ENCODE results near the gene TRIM31.

GRCh38 chr6:30130887-30131862 is 18.3 kb upstream of the TRIM31 start:
- TF ChIP-seq FOXM1 (IDR thresholded peaks at IDR 0.05; ENCODE audit: low read depth), result no peak
- TF ChIP-seq, protein P1, sequence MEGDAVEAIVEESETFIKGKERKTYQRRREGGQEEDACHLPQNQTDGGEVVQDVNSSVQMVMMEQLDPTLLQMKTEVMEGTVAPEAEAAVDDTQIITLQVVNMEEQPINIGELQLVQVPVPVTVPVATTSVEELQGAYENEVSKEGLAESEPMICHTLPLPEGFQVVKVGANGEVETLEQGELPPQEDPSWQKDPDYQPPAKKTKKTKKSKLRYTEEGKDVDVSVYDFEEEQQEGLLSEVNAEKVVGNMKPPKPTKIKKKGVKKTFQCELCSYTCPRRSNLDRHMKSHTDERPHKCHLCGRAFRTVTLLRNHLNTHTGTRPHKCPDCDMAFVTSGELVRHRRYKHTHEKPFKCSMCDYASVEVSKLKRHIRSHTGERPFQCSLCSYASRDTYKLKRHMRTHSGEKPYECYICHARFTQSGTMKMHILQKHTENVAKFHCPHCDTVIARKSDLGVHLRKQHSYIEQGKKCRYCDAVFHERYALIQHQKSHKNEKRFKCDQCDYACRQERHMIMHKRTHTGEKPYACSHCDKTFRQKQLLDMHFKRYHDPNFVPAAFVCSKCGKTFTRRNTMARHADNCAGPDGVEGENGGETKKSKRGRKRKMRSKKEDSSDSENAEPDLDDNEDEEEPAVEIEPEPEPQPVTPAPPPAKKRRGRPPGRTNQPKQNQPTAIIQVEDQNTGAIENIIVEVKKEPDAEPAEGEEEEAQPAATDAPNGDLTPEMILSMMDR (IDR thresholded peaks at IDR 0.05), result peak; percentile 99
- no peak for TF ChIP-seq MXI1 (IDR thresholded peaks at IDR 0.05; ENCODE audit: low read depth, low read length)
- no peak for TF ChIP-seq POLR2AphosphoS5 (IDR thresholded peaks at IDR 0.05; ENCODE audit: low read depth, low read length)
- TF ChIP-seq, protein P2, sequence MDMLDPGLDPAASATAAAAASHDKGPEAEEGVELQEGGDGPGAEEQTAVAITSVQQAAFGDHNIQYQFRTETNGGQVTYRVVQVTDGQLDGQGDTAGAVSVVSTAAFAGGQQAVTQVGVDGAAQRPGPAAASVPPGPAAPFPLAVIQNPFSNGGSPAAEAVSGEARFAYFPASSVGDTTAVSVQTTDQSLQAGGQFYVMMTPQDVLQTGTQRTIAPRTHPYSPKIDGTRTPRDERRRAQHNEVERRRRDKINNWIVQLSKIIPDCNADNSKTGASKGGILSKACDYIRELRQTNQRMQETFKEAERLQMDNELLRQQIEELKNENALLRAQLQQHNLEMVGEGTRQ (IDR thresholded peaks at IDR 0.05; ENCODE audit: borderline replicate concordance, low read depth, low read length), result no peak
- TF ChIP-seq REST (IDR thresholded peaks at IDR 0.05; ENCODE audit: low read depth, low read length), result no peak
- TF ChIP-seq GABPA (IDR thresholded peaks at IDR 0.05; ENCODE audit: low read depth), result no peak
- TF ChIP-seq, protein P3, sequence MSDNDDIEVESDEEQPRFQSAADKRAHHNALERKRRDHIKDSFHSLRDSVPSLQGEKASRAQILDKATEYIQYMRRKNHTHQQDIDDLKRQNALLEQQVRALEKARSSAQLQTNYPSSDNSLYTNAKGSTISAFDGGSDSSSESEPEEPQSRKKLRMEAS (IDR thresholded peaks at IDR 0.05; ENCODE audit: low read depth), result no peak
